ENCODE data around the gene MPHOSPH9. TPM values are rescaled to one million over a fixed set of nuclear protein-coding genes. Genes with fewer than 3 reads are reported as not detected.

The MPHOSPH9 gene
- total and polyA plus RNA-seq, 2 of the 13 experiments (the other 11 are each of a cell fraction or from before 2014, with no cell fraction given): 20.3 to 63.4 TPM

- in situ Hi-C loops (cut with HindIII; ENCODE audit: extremely low pct_ligation_motif_present, low pct_unique_long_range_greater_than_20kb) (no loop called here), intact Hi-C loops (cut with micrococcal nuclease; ENCODE audit: unreplicated experiment) (no loop called here)
- CTCF ChIA-PET (ENCODE audit: low intra/inter-chr PET ratio, low total read pairs): no interaction called here
- Histone ChIP-seq H4K20me1 (ENCODE audit: insufficient read depth, low read length) (no peaks in the 10 kb centered on the region), H3K4me3 (replicated peaks in 1 of 3; ENCODE audit: insufficient read depth in 1 of 3, low read depth in 2 of 3, low read length in 3 of 3) (no peak overlapping the region), H3K9ac (ENCODE audit: insufficient read depth, low read depth, low read length) (no peak overlapping the region), H3K27ac (ENCODE audit: extremely low read length, insufficient read depth, low read length) (no peak overlapping the region), H3K4me1 (ENCODE audit: insufficient read depth, low read length) (peaks cover 15% of the 10 kb centered on the region), H3K9me3 (ENCODE audit: low read length) (no peaks in the 10 kb centered on the region), H3K4me2 (ENCODE audit: low read depth, low read length) (no peak overlapping the region), H3K79me2 (ENCODE audit: insufficient read depth, low read length) (peaks cover 46% of the 10 kb centered on the region), H2AFZ (ENCODE audit: low read length) (no peak overlapping the region), H3K27me3 (ENCODE audit: control insufficient read depth in 1 of 2, insufficient read depth in 2 of 2, low read length in 2 of 2) (no peaks in the 10 kb centered on the region; a peak in 1 of 5 replicates), H3K36me3 (replicated peaks in 1 of 2; ENCODE audit: control insufficient read depth in 1 of 2, insufficient read depth in 2 of 2, low read length in 2 of 2) (peaks cover 26 to 45% of the 10 kb centered on the region in 2 experiments)
- POLR2A ChIA-PET: interaction anchor here (4.6 kb wide), 1 partner anchor 34 kb away, joined by 18 read pairs; the partner anchor contains the start of genes MPHOSPH9 and MTRFR
- FAIRE-seq: no peak
- BruUV-seq (replicated peaks): no TSS peak
- ATAC-seq: no peak
- TF ChIP-seq RBM22 (optimal IDR thresholded peaks at IDR 0.05; ENCODE audit: low read length): peak; percentile 44
- no peak for TF ChIP-seq ZNF263 (CRISPR knock-in tag; IDR thresholded peaks at IDR 0.05)
- TF ChIP-seq RFX3 (CRISPR knock-in tag; IDR thresholded peaks at IDR 0.05): no peak
- TF ChIP-seq AKAP8 (CRISPR knock-in tag; IDR thresholded peaks at IDR 0.05): peak; percentile 31; the same call in 1 of the 2 replicates
- TF ChIP-seq AGO2 (optimal IDR thresholded peaks at IDR 0.05; ENCODE audit: low read depth, low read length): peak; percentile 15
- TF ChIP-seq GMEB2 (CRISPR knock-in tag; IDR thresholded peaks at IDR 0.05; ENCODE audit: low read depth): no peak
- TF ChIP-seq ZFP1 (CRISPR knock-in tag; IDR thresholded peaks at IDR 0.05): no peak
- no peak for TF ChIP-seq MYPOP (CRISPR knock-in tag; IDR thresholded peaks at IDR 0.05)
- no peak for TF ChIP-seq ZNF17 (CRISPR knock-in tag; IDR thresholded peaks at IDR 0.05)
- 98% methylated on average over 16 of the region's 19 CpGs for WGBS (ENCODE audit: low lambda C conversion rate)
- no peak for DNase-seq (ENCODE audit: low spot score)
Observed at GRCh38 chr12:123266679-123267277, 33.8 kb upstream of the MPHOSPH9 start.
